ENCODE data around the gene IL1A. TPM values are rescaled to one million over a fixed set of nuclear protein-coding genes. Genes with fewer than 3 reads are reported as not detected.

Gene IL1A
- total RNA-seq, 2 experiments from 2014 or later = 0.17 to 0.21 TPM

DNA sequence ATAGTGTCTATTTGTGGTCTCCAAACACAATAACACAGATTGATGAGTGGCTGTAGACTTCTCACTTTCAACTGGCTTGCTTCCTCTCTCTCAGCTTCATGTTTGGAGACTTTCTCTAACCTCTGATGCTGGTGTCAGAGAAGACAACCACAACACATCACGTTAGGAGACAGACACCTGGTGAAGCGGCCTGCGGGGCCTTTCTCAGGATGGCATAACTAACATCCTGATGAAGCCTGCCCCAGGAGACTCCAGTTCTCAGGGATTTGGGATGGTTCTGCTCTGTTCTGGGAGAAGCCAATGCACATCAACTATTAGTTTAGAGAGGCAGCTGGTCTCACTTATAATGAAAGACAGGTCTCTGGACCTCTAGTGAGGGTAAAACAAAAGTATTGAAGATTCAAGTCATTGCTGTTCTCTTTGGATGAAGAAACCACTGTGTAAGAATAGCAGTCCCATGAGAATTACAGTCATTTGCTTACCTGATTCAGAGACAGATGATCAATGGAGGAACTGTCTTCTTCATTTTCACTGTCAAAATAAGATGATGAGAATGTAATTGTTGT lies 2.0 kb downstream of the IL1A start:
- Mint-ChIP-seq H3K4me1 (peaks cover 9% of the 10 kb centered on the region), H3K27me3 (peaks cover 23% of the 10 kb centered on the region), H3K36me3 (ENCODE audit: low read depth) (peaks cover 2% of the 10 kb centered on the region), H3K4me3 (no peak overlapping the region), H3K9me3 (no peaks in the 10 kb centered on the region), H3K27ac (no peak overlapping the region)
- DNase-seq = no peak
- POLR2A ChIA-PET = no interaction called here
- CTCF ChIA-PET = no interaction called here

GRCh38 chr2:112779598-112779997 lies 4.7 kb downstream of the IL1A start:
- CTCF ChIA-PET = interaction anchor here (2.6 kb wide), 1 partner anchor 30 kb away, joined by 5 read pairs; no protein-coding TSS in a partner anchor
- Mint-ChIP-seq H3K27me3 (peaks cover 29% of the 10 kb centered on the region), H3K36me3 (ENCODE audit: low read depth) (peaks cover 6% of the 10 kb centered on the region), H3K9me3 (no peaks in the 10 kb centered on the region), H3K4me1 (peaks cover 16% of the 10 kb centered on the region), H3K4me3 (no peak overlapping the region), H3K27ac (no peak overlapping the region)
- no peak for DNase-seq
- POLR2A ChIA-PET = no interaction called here

GRCh38 chr2:112777036-112777435 lies 7.3 kb downstream of the IL1A start:
- CTCF ChIA-PET = interaction anchor here (0.7 kb wide), 1 partner anchor 406 kb away, joined by 6 read pairs; no protein-coding TSS in a partner anchor
- POLR2A ChIA-PET = no interaction called here
- Mint-ChIP-seq H3K4me1 (peaks cover 18% of the 10 kb centered on the region), H3K27me3 (peaks cover 28% of the 10 kb centered on the region), H3K9me3 (no peaks in the 10 kb centered on the region), H3K27ac (no peak overlapping the region), H3K4me3 (no peak overlapping the region), H3K36me3 (ENCODE audit: low read depth) (peaks cover 8% of the 10 kb centered on the region)
- no peak for DNase-seq

GRCh38 chr2:112776113-112776512 lies 8.2 kb downstream of the IL1A start:
- H3K4me1 Mint-ChIP-seq = peaks cover 18% of the 10 kb centered on the region
- DNase-seq = no peak
- H3K9me3 Mint-ChIP-seq = no peaks in the 10 kb centered on the region
- no peak overlapping the region for H3K27ac Mint-ChIP-seq
- H3K4me3 Mint-ChIP-seq = no peak overlapping the region
- peaks cover 8% of the 10 kb centered on the region for H3K36me3 Mint-ChIP-seq (ENCODE audit: low read depth)
- ChIA-PET CTCF (no interaction called here), POLR2A (no interaction called here)
- H3K27me3 Mint-ChIP-seq = peaks cover 28% of the 10 kb centered on the region

DNA sequence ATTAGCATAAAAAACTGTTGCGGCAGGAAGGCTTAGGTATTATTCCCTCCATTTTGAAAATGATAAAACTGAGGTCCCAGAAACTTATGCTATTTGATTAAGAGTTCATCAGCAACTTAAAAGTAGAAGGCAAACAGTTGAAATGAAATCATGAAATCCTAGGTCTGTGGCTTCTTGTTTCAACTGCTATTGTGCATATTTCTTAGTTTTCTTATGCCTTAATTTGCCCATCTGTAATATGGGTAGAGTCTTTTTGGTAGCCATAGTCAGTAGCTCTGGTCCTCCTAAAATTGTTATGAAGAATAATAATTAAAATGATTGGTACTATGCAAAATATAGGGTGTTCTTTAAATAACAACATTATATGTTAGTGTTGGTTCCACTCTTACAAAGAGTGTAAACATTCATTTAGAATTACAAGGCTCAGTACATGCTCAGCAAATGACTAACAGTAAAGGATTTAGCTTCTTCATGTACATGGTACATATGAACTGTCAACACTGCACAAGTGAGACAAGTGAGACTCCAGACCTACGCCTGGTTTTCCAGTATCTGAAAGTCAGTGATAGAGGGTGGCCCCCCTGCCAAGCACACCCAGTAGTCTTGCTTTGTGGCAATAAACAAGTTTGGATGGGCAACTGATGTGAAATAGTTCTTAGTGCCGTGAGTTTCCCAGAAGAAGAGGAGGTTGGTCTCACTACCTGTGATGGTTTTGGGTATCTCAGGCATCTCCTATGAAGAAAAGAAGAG lies 9.6 kb downstream of the IL1A start:
- Mint-ChIP-seq H3K36me3 (ENCODE audit: low read depth) (peaks cover 8% of the 10 kb centered on the region), H3K27me3 (peaks cover 28% of the 10 kb centered on the region)
- CTCF ChIA-PET = no interaction called here

DNA sequence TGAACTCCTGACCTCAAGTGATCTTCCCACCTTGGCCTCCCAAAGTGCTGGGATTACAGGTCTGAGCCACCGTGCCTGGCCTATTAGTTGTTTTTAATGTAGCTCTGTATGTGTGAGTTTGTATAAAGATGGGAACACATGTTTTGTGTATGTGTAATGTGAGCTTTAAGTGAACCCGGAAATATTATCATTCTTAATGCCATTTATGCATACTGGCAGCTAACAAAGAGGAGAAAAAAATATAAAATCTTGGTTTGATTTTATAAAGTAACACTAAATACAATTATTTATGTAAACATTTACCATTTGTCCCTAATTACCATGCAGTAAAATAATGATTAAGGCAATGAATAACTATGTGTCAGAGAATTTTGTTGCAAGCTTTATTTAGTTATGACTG lies 10.7 kb downstream of the IL1A start:
- peaks cover 21% of the 10 kb centered on the region for H3K27me3 Mint-ChIP-seq
- ChIA-PET POLR2A (no interaction called here), CTCF (no interaction called here)
- H3K27ac Mint-ChIP-seq = no peak overlapping the region
- H3K4me1 Mint-ChIP-seq = peaks cover 18% of the 10 kb centered on the region
- no peak for DNase-seq
- no peak overlapping the region for H3K4me3 Mint-ChIP-seq
- H3K36me3 Mint-ChIP-seq (ENCODE audit: low read depth) = peaks cover 8% of the 10 kb centered on the region
- peaks cover 2% of the 10 kb centered on the region for H3K9me3 Mint-ChIP-seq

More for the DNA sequence above, 9.6 kb downstream of the IL1A start:
- Mint-ChIP-seq H3K4me1 (peaks cover 18% of the 10 kb centered on the region), H3K4me3 (no peak overlapping the region), H3K9me3 (peaks cover 2% of the 10 kb centered on the region), H3K27ac (no peak overlapping the region)
- DNase-seq = no peak
- POLR2A ChIA-PET = no interaction called here

DNA sequence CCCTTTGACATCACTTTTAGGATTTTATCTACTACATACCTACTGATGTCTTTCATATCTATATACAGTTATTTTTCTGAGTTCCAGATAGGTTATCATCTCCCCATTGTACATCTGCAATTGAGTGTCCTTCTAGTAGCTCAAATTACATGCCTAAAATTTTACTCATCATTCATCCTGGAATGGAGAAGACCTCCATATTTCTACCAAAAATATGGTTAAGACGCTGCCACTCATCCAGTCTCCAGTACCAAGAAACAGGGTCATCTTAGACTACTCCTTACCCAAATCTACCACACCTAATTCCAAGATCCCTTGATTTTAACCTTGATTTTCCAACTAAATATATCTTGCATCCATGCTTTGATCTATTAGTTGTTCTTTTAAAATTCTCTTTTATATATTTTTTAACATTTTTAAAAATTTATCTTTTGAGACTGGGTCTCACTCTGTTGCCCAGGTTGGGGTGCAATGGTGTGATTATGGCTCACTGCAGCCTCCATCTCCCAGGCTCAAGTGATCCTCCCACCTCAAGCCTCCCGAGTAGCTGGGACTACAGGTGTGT lies 11.3 kb downstream of the IL1A start:
- Mint-ChIP-seq H3K27me3 (peaks cover 17% of the 10 kb centered on the region), H3K27ac (no peak overlapping the region), H3K4me3 (no peak overlapping the region), H3K36me3 (ENCODE audit: low read depth) (peaks cover 10% of the 10 kb centered on the region), H3K9me3 (peaks cover 6% of the 10 kb centered on the region), H3K4me1 (peaks cover 22% of the 10 kb centered on the region)
- ChIA-PET CTCF (interaction anchor here (0.7 to 1.0 kb wide), 2 partner anchors 9 to 169 kb away, joined by 3 read pairs; no protein-coding TSS in a partner anchor), POLR2A (no interaction called here)
- DNase-seq = no peak

DNA sequence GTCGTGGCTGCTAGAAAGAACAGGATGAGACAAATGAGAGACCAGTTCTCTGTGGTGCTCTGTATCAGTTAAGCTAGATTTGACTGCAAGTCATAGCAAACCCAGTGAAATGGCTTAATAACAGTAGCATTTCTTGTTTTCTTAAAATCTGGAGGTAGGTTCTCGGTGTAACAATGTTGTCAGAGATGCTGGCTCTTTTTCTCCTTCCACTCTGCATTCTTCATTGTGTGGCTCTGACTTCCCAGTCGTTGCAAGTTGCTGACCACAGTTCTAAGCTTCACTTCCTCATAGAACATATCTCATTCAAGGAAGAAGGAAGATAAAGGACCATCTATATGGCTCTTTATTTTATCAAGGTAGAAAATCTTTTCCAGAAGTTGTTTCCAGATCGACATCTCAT lies 12.0 kb downstream of the IL1A start:
- H3K27me3 Mint-ChIP-seq = peaks cover 12% of the 10 kb centered on the region
- H3K27ac Mint-ChIP-seq = no peak overlapping the region
- CTCF ChIA-PET = interaction anchor here (0.7 to 1.0 kb wide), 2 partner anchors 9 to 169 kb away, joined by 3 read pairs; no protein-coding TSS in a partner anchor
- POLR2A ChIA-PET = no interaction called here
- H3K36me3 Mint-ChIP-seq (ENCODE audit: low read depth) = peaks cover 14% of the 10 kb centered on the region
- H3K4me1 Mint-ChIP-seq = peaks cover 22% of the 10 kb centered on the region
- H3K4me3 Mint-ChIP-seq = no peak overlapping the region
- no peak for DNase-seq
- H3K9me3 Mint-ChIP-seq = peaks cover 12% of the 10 kb centered on the region

DNA sequence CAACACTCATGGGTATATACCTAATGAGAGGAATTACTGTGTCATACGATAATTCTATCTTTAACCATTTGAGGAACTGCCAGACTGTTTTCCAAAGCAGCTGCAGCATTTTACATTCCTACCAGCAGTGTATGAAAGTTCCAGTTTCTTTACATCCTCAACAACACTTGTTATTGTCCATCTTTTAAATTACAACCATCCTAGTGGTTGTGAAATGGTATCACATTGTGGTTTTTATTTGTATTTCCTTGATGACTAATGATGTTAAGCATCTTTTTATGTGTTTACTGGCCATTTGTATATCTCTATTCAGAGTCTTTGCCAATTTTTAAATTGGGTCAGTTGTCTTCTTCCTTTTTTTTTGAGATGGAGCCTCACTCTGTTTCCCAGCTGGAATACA lies 15.9 kb downstream of the IL1A start:
- POLR2A ChIA-PET = interaction anchor here (0.7 kb wide), 1 partner anchor 59 kb away, joined by 3 read pairs; no protein-coding TSS in a partner anchor
- Mint-ChIP-seq H3K36me3 (ENCODE audit: low read depth) (peaks cover 23% of the 10 kb centered on the region), H3K9me3 (peaks cover 14% of the 10 kb centered on the region), H3K27ac (no peak overlapping the region), H3K4me3 (no peak overlapping the region), H3K4me1 (peaks cover 30% of the 10 kb centered on the region), H3K27me3 (peaks cover 5% of the 10 kb centered on the region)
- no peak for DNase-seq
- CTCF ChIA-PET = interaction anchor here (1.0 to 1.2 kb wide), 2 partner anchors 19 to 21 kb away, joined by 3 to 4 read pairs; no protein-coding TSS in a partner anchor

DNA sequence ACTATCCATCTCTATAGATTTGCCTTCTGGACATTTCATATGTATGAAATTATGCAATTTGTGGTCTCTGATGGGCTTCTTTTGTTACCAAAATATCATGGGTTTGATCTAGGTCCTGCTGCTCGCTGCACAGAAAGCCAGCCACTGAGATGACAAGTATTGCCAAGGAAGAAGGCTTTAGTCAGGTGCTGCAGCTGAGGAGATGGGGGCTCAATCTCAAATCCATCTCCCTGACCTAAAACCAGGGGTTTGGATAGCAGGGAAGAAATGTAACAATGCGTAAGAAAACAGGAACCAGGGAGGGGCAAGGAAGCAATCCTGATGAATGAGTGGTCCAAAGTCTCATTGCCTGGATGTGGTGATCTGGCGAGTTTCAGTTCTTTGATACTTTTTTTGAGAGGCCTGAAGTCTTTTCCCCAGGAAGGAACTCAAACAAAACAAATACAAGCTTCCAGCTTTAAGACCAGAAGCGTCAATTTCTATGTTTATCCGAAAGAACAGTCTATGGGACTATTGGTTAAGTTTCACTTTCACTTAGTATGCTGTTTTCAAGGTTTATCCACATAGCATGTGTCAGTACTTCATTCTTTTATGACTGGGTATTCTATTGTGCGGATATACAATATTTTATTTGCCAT lies 16.5 kb downstream of the IL1A start:
- peak overlapping the region; percentile 31 for H3K4me3 Mint-ChIP-seq
- POLR2A ChIA-PET = no interaction called here
- peaks cover 2% of the 10 kb centered on the region for H3K27me3 Mint-ChIP-seq

GRCh38 chr2:112765251-112765650 lies 19.0 kb downstream of the IL1A start:
- peak overlapping the region; percentile 98 for H3K4me3 Mint-ChIP-seq
- ChIA-PET POLR2A (interaction anchor here (0.6 kb wide), 1 partner anchor 157 kb away, joined by 3 read pairs; no protein-coding TSS in a partner anchor), CTCF (no interaction called here)
- peaks cover 47% of the 10 kb centered on the region for H3K36me3 Mint-ChIP-seq (ENCODE audit: low read depth)
- no peak for DNase-seq
- no peaks in the 10 kb centered on the region for H3K27me3 Mint-ChIP-seq
- peak overlapping the region; percentile 97 for H3K27ac Mint-ChIP-seq
- H3K9me3 Mint-ChIP-seq = peaks cover 12% of the 10 kb centered on the region
- peaks cover 52% of the 10 kb centered on the region for H3K4me1 Mint-ChIP-seq

More for the DNA sequence above, 16.5 kb downstream of the IL1A start:
- no peak for DNase-seq
- peaks cover 36% of the 10 kb centered on the region for H3K4me1 Mint-ChIP-seq
- H3K9me3 Mint-ChIP-seq = peaks cover 14% of the 10 kb centered on the region
- CTCF ChIA-PET = interaction anchor here (1.0 kb wide), 1 partner anchor 18 kb away, joined by 4 read pairs; no protein-coding TSS in a partner anchor
- H3K27ac Mint-ChIP-seq = peak overlapping the region; percentile 82
- peaks cover 29% of the 10 kb centered on the region for H3K36me3 Mint-ChIP-seq (ENCODE audit: low read depth)

GRCh38 chr2:112764071-112765044 lies 19.9 kb downstream of the IL1A start, which contains the start of gene CKAP2L:
TSS of gene CKAP2L (minus strand) at chr2:112764609. CDS start at chr2:112764598, 11 bp downstream.
- Mint-ChIP-seq H3K27me3 (no peaks in the 10 kb centered on the region), H3K4me3 (peak within 1 kb of the TSS; percentile 98), H3K36me3 (ENCODE audit: low read depth) (peaks cover 49% of the 10 kb centered on the region), H3K4me1 (peaks cover 54% of the 10 kb centered on the region), H3K27ac (peak within 1 kb of the TSS; percentile 97), H3K9me3 (peaks cover 12% of the 10 kb centered on the region)
- POLR2A ChIA-PET = interaction anchor here (0.6 kb wide), 1 partner anchor 158 kb away, joined by 3 read pairs; no protein-coding TSS in a partner anchor
- peak; percentile 99 for DNase-seq
- CTCF ChIA-PET = interaction anchor here (0.7 kb wide), 1 partner anchor 9 kb away, joined by 3 read pairs; no protein-coding TSS in a partner anchor

Measured in activated CD4-positive, alpha-beta T cell treated with anti-CD3 and anti-CD28 coated beads, Interleukin-2, amount 10 ng/mL, durations not matched to agents 7 days and 5 days (primary cell).